Measurements from ENCODE around the gene SERP2. TPM values are rescaled to one million over a fixed set of nuclear protein-coding genes. Genes with fewer than 3 reads are reported as not detected.

Gene SERP2
- total RNA-seq, 1 experiment from 2014 or later, result not detected

DNA sequence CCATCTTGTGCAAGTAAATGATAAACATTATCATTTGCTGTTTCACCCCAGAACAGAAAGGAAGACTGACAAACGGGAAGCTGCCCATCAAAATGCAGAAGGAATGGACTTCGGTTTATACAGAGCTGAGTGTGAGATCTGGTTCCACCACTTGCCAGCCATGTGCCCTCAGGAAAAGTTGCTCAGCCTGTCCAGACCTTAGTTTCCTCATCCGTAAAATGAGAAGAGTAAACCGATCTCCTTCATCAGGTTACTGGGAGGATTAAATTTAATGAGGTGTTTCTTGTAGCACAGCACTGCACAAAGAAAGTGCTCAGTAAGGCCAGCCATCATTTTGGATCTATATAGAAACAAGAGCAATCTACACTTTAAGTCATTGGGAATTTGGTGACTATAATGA, 36.7 kb upstream of the SERP2 start:
- CTCF ChIA-PET, result interaction anchor here (0.9 kb wide), 1 partner anchor 61 kb away, joined by 3 read pairs; no protein-coding TSS in a partner anchor
- H3K4me1 Mint-ChIP-seq (ENCODE audit: low read depth, unreplicated experiment), result no peaks in the 10 kb centered on the region

DNA sequence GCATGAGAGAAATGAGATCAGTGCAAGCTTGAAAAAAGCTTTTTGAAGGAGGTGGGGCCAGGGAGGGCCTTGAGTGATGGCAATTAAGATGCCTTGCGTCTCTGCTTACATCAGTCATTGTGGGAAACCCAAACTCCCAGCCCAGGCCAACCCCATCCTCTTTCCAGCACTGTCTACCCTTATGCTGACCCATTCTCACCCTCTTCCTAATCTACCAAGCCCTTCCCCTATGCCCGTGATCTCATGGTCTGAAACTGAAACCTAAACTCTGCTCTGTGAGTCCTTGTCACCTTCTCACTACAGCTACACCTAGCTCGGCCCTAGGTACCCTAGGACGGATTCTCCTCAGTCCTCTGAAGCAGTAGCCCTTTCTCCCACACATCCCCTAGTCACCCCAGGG, 36.0 kb upstream of the SERP2 start:
- H3K4me1 Mint-ChIP-seq (ENCODE audit: low read depth, unreplicated experiment), result no peaks in the 10 kb centered on the region
- H3K36me3 Mint-ChIP-seq (ENCODE audit: insufficient read depth, unreplicated experiment), result no peaks in the 10 kb centered on the region
- CTCF ChIA-PET, result no interaction called here
- no peaks in the 10 kb centered on the region for H3K27me3 Mint-ChIP-seq (ENCODE audit: unreplicated experiment)
- intact Hi-C loops (cut with micrococcal nuclease; ENCODE audit: unreplicated experiment), result no loop called here
- H3K27ac Mint-ChIP-seq (ENCODE audit: unreplicated experiment), result no peak overlapping the region
- H3K9me3 Mint-ChIP-seq (ENCODE audit: low read depth, unreplicated experiment), result peaks cover 6% of the 10 kb centered on the region
- TF ChIP-seq, protein P1, sequence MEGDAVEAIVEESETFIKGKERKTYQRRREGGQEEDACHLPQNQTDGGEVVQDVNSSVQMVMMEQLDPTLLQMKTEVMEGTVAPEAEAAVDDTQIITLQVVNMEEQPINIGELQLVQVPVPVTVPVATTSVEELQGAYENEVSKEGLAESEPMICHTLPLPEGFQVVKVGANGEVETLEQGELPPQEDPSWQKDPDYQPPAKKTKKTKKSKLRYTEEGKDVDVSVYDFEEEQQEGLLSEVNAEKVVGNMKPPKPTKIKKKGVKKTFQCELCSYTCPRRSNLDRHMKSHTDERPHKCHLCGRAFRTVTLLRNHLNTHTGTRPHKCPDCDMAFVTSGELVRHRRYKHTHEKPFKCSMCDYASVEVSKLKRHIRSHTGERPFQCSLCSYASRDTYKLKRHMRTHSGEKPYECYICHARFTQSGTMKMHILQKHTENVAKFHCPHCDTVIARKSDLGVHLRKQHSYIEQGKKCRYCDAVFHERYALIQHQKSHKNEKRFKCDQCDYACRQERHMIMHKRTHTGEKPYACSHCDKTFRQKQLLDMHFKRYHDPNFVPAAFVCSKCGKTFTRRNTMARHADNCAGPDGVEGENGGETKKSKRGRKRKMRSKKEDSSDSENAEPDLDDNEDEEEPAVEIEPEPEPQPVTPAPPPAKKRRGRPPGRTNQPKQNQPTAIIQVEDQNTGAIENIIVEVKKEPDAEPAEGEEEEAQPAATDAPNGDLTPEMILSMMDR (IDR thresholded peaks at IDR 0.05; ENCODE audit: unreplicated experiment), result no peak
- no TSS peak for BruUV-seq (replicated peaks)
- no peak for DNase-seq
- H3K4me3 Mint-ChIP-seq (ENCODE audit: low read depth, unreplicated experiment), result no peak overlapping the region

More for the DNA sequence above, 36.7 kb upstream of the SERP2 start:
- Mint-ChIP-seq H3K36me3 (ENCODE audit: insufficient read depth, unreplicated experiment) (no peaks in the 10 kb centered on the region), H3K27me3 (ENCODE audit: unreplicated experiment) (no peaks in the 10 kb centered on the region), H3K9me3 (ENCODE audit: low read depth, unreplicated experiment) (peaks cover 6% of the 10 kb centered on the region), H3K4me3 (ENCODE audit: low read depth, unreplicated experiment) (no peak overlapping the region), H3K27ac (ENCODE audit: unreplicated experiment) (no peak overlapping the region)
- intact Hi-C loops (cut with micrococcal nuclease; ENCODE audit: unreplicated experiment), result no loop called here
- no peak for DNase-seq
- TF ChIP-seq, protein P1 (IDR thresholded peaks at IDR 0.05; ENCODE audit: unreplicated experiment), result no peak
- BruUV-seq (replicated peaks), result no TSS peak

DNA sequence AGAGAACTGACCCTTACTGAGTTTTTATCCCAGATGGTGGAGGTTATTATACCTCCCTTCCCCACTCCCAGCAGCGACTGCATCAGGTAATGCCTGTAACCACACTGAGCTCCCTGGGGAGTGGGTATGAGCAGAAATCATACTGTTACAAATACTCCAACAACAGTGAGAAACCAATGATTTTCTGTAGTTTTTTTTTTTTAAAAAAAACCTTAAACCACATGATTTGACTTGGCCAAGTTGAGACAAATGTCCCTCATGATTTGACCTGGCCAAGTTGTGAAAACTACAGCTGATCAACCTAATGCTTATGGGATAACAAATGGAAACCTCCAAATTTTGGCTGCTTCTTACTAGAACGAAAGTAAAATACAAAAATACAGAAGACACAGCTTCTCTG, 33.1 kb upstream of the SERP2 start:
- Mint-ChIP-seq H3K36me3 (ENCODE audit: insufficient read depth, unreplicated experiment) (no peaks in the 10 kb centered on the region), H3K9me3 (ENCODE audit: low read depth, unreplicated experiment) (peaks cover 6% of the 10 kb centered on the region), H3K4me1 (ENCODE audit: low read depth, unreplicated experiment) (no peaks in the 10 kb centered on the region), H3K27ac (ENCODE audit: unreplicated experiment) (no peak overlapping the region), H3K4me3 (ENCODE audit: low read depth, unreplicated experiment) (no peak overlapping the region), H3K27me3 (ENCODE audit: unreplicated experiment) (no peaks in the 10 kb centered on the region)
- CTCF ChIA-PET, result no interaction called here
- intact Hi-C loops (cut with micrococcal nuclease; ENCODE audit: unreplicated experiment), result no loop called here
- TF ChIP-seq, protein P1 (IDR thresholded peaks at IDR 0.05; ENCODE audit: unreplicated experiment), result no peak
- DNase-seq, result no peak
- no TSS peak for BruUV-seq (replicated peaks)

DNA sequence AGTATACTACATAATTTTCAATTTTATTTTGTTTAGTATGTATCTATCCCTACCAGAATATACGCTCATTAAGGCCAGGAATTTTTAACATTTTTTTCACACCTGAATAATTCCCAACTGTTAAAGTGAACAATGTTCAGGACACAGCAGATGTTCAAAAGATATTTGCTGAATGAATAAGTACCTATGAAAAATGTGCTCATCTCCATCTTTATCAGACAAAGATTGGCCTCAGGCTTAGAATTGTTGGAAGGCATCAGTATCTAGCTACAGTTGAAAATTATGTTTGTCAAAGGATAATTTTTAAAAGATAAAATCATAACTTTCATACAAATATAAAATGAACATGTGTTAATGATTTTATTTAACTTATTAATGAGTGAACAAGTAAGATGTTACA, 30.9 kb upstream of the SERP2 start:
- Mint-ChIP-seq H3K27me3 (ENCODE audit: unreplicated experiment) (no peaks in the 10 kb centered on the region), H3K36me3 (ENCODE audit: insufficient read depth, unreplicated experiment) (no peaks in the 10 kb centered on the region), H3K27ac (ENCODE audit: unreplicated experiment) (no peak overlapping the region), H3K4me1 (ENCODE audit: low read depth, unreplicated experiment) (no peaks in the 10 kb centered on the region), H3K9me3 (ENCODE audit: low read depth, unreplicated experiment) (peaks cover 4% of the 10 kb centered on the region), H3K4me3 (ENCODE audit: low read depth, unreplicated experiment) (no peak overlapping the region)
- TF ChIP-seq, protein P1 (IDR thresholded peaks at IDR 0.05; ENCODE audit: unreplicated experiment), result no peak
- BruUV-seq (replicated peaks), result no TSS peak
- intact Hi-C loops (cut with micrococcal nuclease; ENCODE audit: unreplicated experiment), result no loop called here
- CTCF ChIA-PET, result interaction anchor here (1.0 kb wide), 1 partner anchor 16 kb away, joined by 3 read pairs; no protein-coding TSS in a partner anchor
- no peak for DNase-seq
